DMS114 treated with DMSO at 0.1 percent for 48 hours (cell line): ENCODE results near the gene LHCGR.

Experiments used
- DNase-seq: peaks from one replicate; lab custom pipeline; 2025; ENCODE audit not compliant: unreplicated experiment; lab: John Stamatoyannopoulos, UW

Gene LHCGR

DNA sequence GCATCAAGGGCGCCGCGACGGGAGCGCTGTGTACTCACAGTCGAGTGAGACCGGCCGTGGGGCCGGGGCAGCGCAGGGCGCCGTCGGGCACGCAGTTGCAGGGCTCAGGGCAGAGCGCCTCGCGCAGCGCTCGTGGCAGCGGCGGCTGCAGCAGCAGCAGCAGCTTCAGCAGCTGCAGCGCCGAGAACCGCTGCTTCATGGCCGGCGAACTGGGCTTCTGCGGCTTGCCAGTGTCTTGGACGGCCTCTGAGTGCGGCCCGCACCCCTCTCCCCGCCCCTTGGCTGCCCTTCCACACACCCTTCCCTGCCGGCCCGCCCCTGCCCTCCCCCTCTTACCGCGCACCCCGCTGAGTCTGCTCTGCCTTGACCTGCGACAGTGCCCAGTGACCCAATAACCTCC lies at the start of gene LHCGR:
TSS of gene LHCGR (minus strand) at position 252 of the 400 bp plus-strand sequence. CDS start at position 199, 53 bp downstream.
- no peak for DNase-seq

DNA sequence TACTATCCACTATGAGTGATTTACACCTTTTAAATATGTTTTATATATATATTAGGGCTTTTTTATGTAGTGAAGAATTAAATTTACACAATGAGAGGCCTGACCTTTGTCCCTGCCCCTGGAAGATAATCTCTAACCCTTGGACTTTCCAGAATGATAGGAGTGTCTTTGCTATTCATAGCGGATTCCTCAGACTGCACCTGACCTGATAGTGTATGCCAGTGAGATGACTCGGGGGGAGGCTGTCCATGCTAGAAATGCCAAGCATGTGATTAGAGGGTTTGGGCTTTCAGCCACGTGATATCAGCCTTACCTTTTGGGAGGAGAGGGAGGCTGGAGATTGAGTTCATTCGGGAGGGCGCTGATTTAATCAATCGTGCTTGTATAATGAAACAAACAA lies 44.1 kb upstream of the LHCGR start:
- no peak for DNase-seq

DNA sequence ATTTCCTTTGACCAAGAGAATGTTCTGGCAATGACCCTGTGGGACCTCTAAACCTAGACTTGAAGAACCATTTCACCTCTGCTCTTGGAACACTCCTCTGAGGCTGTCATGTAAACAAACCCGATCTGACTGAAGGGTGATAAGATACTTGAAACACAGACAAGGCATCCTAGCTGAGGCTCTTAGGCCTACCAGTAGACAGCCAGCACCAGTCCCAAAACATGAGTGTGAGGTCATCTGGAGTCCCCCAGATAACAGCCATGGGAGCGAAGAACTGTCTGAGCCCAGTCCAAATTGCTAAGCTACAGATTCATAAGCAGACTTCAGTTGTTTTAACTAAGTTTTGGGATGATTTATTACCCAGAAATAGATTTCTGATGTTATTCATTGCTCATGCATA lies 39.5 kb upstream of the LHCGR start:
- no peak for DNase-seq

DNA sequence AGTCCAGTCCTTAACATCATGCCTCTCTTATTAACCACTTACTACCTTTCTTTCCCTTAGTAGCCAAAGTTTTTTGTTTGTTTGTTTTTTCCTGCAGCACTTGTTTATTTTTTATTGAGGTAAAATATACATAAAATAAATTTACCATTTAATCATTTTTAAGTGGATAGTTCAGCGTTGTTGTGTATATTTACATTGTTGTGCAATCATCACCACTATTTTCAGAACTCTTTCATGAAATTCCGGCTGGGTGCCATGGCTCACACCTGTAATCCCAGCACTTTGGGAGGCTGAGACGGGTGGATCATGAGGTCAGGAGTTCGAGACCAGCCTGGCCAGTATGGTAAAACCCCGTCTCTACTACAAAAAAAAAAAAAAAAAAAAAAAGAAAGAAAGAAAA lies 38.1 kb upstream of the LHCGR start:
- DNase-seq = no peak

DNA sequence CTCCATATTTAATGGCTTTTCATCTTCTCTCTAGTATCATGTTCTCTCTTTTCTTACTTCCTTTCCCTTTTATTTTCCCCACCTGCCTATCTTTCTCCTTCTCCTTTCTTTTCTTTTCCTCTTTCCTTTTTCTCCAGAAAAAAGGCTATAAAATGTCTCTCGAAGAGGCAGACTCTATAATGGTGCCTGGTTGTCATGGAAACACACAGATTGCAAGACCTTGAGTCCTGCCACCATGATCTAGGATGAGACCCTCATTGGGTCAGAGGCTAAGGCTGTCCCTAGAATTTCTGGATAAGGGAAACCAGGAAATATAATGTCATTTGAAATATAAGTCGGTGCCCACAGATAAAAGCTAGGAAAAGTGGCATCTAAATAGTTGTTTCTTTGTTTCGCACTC lies 36.5 kb upstream of the LHCGR start:
- no peak for DNase-seq

DNA sequence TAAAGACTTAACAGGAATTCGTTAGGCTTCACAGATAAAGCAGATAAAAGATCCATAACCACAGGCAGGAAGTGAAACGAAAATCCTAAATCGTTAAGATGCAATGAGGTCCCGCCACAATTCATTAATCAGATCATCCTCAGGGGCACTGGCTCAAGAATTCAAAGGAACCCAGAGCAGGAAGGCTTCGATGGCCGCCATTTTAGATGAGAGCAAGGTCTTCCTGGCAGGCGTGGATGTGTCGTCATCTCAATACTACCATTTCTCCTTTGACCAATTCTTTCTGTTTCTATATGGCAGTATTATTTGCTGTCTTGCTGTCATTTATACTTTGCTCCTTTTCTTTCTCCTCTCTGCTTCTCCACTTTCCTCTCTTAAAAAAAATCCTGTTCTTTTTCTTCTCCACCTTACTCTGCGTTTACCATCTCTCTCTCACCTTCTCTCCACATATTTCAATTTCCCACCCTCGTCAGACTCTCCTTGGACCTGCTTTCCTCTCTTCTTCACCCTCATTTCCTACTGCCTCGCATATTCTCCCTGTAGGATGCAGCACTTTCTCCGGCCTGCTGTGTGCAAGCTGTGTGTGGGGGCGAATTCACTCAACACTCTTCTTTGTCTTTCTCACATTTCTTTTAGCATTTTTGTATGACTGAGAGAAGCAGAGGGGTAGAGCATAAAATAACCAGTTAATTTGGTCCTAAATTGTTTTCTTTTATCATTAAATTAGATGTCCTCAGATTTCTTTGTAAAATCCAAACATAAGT lies 35.1 kb upstream of the LHCGR start:
- DNase-seq = no peak

DNA sequence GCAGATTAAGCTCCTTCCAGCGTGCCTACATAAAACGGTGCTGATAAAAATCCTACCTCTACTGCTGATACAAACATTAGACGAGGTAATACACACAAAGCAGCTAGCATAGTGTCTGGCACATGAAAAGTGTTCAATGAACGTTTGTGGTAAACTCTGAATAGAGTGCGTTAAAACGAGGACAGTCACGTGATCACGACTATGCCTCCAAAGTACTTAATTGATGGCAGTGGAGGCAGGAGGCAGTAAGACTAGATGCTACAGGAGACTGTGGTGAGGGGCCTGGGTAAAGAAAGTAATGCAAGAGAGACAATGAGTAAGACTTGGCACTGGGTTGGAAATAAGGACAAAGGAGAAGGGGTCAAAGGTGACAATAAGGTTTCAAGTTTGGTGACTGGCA lies 32.1 kb upstream of the LHCGR start:
- DNase-seq = no peak

DNA sequence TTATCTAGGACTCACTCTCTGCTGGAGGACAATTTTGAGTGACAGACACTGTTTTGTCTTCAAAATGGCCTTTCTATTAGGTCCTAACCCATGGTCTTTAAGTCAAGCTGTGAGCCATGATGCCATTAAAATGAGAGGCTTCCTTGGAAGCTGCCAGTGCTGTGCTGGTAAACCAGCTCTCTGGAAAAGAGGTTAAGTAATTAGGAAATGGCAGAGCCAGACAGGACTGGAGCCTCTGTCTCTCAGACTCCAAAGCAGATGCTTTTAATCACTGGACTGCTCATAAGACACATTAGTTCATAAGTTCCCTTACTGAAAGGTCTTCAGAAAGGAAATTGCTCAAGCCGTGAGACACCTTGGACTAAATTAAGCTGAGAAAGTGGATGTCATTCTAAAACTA lies 25.8 kb upstream of the LHCGR start:
- DNase-seq = no peak

DNA sequence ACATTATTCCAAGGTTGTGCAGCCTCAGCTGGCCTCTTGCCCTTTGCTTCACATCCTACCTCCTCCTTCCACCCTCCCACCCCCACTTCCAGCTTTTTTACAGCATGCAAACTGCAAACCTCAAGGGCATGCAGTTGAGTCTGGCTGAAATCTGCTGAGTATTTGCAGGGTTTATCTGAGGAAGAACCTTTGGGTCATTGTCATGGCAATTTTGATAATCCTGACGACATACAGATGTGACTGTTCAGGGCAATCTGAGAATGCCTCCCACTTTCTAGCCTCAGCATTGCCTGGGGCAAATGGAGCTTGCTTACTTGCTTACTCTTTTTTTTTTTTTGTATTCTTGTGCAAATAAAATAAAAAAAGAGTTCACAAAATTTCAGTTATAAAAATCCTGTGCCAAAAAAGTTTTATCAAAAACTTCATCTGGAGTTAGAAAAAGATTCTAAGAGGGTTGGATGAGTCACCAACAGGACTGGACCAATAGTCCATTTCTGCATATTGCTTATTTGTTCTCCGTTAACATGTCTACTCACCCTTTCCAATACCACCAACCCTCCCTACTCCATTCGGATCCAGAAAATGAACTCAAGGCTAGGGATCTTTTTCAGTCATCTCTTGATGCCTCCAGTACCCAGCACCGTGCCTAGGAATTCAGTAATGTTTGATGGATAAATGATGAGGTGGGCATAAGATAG lies 23.6 kb upstream of the LHCGR start:
- no peak for DNase-seq

DNA sequence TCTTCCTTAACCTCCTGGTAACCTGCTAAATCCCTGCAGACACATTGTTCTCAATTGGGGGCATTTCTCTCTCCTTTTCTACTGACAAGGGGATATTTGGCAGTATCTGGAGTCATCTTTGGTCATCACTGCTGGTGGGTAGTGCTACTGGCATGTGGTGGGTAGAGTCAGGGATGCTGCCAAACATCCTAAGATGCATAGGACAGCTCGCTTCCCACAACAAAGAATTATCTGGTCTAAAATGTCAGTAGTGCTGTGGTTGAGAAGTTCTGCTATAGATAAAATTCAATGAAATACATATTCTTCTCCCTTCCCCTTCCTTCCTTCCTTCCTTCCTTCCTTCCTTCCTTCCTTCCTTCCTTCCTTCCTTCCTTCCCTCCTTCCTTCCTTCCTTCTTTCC lies 18.7 kb upstream of the LHCGR start:
- DNase-seq = no peak

DNA sequence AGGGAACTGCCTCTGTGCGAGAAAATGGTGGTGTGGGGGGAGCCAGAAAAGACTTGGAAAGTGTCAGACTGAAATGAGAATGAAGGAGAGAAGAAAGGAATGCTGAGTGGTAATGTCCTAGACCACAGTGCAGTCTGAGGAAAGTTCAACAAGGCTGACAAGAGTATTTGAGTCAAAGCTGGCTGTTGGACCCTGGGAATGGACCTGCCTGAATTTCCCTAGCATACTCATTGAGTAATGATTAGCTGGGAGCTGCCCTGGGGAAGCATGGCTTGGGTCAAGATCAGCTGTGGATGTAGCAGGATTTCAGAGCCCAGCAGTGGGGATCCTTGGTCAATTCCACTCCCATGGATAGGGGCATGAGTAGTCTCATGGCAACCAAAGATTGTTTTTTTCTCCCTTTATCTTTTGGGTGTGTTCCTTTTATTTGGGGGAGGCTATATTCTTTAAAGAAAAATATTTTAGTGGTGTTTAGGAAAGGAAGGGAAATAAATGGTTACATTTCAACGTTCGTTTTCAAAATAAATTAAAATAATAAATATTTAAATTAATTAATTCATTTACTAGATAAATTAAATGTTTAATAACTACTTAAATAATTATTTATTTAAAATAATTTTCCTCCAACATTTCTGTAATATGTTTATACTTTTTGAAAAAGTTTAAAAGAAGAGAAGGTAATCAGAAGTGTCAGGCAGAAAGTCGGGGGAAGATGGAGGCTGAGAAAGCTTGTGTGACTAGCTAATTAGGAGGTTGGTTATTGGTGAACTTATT lies 15.9 kb upstream of the LHCGR start:
- no peak for DNase-seq

DNA sequence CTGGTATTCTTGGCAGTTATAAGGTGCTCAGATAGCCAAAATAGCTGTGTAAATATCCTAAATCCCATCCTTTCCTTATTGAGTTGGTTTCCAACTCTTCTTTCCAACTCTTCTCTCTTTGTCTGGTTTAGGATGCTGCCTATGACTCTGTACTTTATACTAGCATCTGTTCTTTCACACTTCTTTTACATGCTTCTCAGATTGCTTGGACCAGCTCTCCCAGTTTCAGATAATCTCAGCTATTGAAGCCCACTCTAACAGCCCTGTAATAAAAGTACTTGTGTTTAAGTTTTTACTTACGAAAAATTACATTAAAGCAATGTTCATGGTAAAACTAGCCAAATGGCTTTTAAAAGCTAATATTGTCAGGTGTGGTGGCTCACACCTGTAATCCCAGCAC lies 14.7 kb upstream of the LHCGR start:
- DNase-seq = no peak

DNA sequence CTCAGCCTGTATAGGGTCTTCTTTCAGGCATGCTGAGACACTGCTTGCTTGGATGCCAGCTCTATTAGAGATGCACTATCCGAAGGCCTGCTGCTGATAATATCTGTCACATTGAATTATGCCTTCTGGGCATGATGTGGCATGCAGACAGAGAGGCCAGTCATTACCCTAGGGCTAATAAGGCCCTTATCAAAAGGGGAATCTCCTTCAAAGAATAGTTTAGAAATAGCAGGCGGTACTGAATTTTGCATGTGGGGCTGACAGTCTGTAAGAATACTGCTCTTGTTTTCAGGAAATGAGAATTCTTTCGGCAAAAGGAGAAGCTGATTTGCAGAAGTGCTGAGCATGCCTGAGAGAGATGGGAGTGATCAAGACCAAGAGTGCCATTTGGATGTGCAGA lies 13.1 kb upstream of the LHCGR start:
- DNase-seq = no peak

DNA sequence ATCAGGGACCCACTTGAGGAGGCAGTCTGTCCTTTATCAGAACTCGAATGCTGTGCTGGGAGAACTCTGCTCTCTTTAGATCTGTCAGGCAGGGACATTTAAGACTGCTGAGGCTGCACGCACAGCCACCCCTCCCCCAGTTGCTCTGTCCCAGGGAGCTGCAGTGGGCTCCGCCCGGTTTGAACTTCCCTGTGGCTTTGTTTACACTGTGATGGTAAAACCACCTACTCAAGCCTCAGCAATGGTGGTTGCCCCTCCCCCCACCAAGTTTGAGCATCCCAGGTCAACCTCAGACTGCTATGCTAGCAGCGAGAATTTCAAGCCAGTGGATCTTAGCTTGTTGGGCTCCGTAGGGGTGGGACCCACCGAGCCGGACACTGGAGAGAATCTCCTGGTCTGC lies 11.8 kb upstream of the LHCGR start:
- no peak for DNase-seq

DNA sequence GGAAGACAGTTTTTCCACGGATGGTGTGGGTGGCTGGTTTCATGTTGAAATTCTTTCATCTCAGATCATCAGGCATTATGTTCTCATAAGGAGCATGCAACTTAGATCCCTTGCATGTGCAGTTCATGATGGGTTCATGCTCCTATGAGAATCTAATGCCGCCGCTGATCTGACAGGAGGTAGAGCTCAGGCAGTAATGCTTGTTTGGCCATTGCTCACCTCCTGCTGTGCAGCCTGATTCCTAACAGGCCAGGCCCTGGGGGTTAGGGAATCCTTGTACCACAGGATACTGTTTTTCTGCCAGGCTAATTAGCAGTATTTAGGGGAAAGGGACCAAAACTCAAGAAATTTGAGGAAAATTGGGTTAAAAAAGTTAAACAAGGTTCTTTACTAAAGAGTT lies 5.3 kb upstream of the LHCGR start:
- DNase-seq = no peak

DNA sequence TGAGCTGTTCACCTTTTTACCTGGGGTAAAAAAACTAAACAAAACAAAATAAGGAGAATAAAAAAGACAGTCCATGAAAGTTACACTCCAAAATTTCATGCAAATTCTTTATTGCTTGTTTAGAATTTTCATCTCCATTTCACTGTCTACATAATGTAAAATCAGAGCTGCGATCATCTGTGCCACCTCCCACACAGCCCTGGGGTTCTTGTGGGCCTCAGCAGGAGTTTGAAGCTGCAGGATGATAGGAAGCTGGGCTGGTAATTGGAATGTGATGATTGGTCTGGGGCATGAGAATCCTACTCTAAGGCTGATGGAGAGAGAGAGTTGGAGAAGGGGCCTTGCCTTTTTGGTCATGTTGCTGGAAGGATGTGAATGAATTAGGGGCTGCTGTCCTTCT lies 4.2 kb upstream of the LHCGR start:
- DNase-seq = no peak

DNA sequence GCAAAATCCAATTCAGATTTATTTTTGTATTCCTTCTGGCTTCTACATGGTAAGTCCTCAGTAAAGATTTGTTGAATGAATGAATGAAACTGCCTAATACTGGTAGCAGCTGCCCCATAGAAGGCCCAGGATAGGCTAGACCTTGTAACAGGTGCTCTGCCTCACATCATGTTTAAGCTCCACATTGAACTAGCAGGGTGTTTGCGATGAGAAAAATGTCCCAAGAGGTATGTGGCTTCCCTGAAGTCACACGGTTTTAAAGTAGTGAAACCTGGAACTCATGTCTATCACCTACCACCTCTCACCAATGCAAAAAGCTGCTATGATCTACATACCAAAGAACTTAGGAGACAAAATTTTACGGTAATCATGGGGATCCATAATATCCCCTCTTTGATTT lies 765 bp upstream of the LHCGR start:
- DNase-seq = no peak

DNA sequence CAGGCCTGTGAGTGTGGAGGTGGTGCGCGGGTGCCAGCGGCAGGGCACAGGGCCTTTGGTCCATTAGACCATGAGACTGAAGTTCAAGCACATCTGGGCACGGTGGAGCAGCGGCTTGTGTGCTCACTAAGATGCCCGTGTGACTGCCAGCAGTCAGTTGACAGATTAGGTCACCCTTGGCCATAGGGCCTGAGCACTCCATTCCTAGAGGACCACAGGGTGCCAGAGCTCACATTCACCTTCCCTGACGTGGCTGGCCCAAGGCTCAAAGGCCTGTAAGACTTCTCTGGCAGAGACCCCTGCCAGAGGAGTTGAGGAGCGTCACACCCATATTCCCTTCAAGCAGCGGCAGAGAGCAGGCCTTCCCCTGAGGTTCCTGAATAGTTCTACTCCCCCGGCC lies 650 bp downstream of the LHCGR start:
- DNase-seq = no peak

DNA sequence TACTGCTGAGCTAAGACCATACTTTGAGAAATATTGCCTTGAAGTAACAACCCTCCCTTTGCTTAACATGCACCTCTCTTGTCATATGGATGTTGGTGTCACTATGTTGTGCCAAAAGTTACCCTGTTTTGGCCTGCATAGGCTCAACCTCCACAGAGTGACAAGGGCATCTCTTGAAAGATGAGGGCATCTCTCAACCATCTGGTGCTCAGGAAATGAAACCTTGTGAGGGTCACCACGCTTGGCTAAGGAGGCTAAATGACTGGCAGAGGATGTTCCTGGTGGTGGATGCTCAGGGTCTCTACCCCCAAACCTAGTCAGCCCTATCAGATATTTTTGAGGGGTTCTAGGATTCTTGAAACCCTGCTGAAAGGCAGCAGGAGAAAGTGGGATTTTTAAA lies 2.3 kb downstream of the LHCGR start:
- DNase-seq = no peak

DNA sequence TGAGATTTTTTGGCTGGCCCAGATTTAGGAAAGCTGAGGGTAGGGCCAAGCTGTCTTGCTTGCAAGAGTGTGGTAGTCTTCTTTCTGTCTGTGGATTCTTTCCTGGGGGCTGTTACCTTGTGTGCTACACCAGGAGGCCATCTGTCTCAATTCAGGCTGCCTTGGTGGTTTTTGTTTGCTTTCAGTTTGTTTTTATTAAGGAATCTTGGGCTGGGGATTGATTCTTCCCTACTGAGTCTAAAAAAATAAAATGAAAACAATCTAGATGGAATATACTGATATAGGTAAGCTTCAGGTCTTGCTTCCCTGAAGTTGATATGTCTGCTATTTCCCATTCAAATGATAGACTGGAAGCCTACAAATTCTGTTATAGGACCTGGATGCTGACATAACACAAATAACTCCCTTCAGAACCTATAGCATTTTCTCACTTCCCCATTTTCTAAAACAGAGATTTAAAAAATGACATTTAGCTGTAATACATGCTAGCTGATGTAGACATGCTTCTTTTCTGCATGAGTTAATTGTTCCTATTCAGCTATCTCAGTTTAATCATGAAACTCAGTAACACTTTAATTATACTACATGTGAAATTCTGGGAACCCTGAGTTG lies 5.3 kb downstream of the LHCGR start:
- no peak for DNase-seq

DNA sequence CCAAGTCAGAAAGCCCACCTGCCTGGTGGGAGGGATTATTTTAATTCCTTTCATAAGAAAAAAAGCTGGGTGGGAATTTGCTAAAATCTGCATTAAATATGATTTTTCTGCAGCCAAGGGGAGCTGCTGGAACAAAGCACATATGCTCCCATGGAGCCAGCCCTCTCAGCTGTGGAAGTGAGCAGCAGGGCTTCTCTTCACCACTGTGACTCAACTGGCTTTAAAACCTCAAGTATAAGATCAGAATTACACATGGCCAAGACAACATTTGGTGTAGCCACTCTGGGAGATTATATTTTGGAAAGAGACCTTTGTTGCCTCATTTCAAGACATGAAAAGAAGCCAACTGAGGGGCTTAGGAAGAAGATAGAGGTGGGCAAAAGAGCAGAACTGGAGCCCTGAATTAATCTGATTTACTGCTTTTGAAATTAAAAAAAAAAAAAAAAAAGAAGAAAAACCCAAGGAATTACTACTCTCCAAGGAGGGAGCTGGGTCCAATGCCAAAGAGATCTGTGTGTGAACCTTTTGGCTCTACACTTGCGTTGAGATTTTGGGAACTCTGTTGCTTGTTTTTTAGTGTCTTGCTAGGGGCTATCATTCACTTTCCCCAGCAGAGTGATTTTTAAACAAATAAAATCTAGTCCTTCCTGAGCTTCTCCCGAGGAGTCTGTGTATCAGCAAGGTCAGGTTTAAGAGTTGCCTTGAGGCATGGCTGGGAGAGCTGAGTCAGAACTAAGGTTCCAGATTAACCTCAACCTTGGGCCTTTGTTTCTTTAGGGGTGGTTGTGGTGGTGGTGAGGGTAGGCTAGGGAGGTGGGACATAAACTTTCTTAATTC lies 6.0 kb downstream of the LHCGR start:
- DNase-seq = no peak
